ENCODE data around the gene TTC16.
A peak's percentile ranks its signal among the peaks of the same experiment; 100 is the strongest.
"Not testable (repeated sequence)": the region's sequence is repeated elsewhere in the genome, so short reads cannot be mapped to it uniquely, and the experiment has no call there.

TTC16 gene

GRCh38 chr9:127768698-127769097 lies 52.8 kb downstream of the TTC16 start:
- no peak for DNase-seq (ENCODE audit: low read depth in 2 of 2)

- no peak for DNase-seq (ENCODE audit: low read depth in 2 of 2)
Observed at GRCh38 chr9:127769101-127769500, 53.2 kb downstream of the TTC16 start.

GRCh38 chr9:127769929-127770582 lies 54.2 kb downstream of the TTC16 start:
- no peak for DNase-seq (ENCODE audit: low read depth in 2 of 2)

- no peak for DNase-seq (ENCODE audit: low read depth in 2 of 2)
Observed at GRCh38 chr9:127770583-127770904, 54.7 kb downstream of the TTC16 start.

GRCh38 chr9:127770905-127771569 lies 55.2 kb downstream of the TTC16 start:
- peak; percentile 96 to 97 for DNase-seq (ENCODE audit: low read depth in 2 of 2)

DNA sequence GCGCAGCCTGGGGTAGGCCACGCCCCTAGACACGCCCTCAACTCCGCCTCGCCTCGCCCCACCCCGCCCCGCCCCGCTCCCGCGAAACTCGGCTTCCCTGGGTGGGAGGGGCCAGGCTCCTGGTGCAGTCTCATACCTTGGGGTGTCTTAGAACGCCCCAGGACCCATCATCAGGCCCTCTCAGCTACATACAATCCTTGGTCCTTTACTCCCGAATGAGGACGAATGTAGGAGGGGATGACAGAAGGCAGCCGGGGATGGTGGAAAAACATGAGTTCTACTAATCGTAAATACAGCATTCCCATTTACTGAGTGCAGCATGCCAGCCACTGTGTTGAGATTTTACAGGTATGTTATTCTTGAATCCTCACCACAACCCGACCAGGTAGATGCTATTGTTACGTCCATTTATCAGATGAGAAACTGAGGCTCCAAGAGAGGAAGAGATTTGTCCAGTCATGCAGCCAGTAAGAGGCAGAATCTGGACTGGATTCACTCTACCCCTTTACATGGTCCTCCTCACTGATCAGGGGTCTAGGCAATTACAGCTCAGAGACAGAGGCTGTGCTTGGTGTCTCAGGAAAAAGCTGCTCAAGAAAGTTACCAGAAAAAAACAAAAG lies 55.8 kb downstream of the TTC16 start:
- DNase-seq (ENCODE audit: low read depth in 2 of 2) = no peak

- DNase-seq (ENCODE audit: low read depth in 2 of 2) = no peak
Observed at GRCh38 chr9:127772603-127773002, 56.7 kb downstream of the TTC16 start.

GRCh38 chr9:127773272-127773671 lies 57.4 kb downstream of the TTC16 start:
- no peak for DNase-seq (ENCODE audit: low read depth in 2 of 2)

- DNase-seq (ENCODE audit: low read depth in 2 of 2) = no peak
Observed at GRCh38 chr9:127773981-127774380, 58.1 kb downstream of the TTC16 start.

DNA sequence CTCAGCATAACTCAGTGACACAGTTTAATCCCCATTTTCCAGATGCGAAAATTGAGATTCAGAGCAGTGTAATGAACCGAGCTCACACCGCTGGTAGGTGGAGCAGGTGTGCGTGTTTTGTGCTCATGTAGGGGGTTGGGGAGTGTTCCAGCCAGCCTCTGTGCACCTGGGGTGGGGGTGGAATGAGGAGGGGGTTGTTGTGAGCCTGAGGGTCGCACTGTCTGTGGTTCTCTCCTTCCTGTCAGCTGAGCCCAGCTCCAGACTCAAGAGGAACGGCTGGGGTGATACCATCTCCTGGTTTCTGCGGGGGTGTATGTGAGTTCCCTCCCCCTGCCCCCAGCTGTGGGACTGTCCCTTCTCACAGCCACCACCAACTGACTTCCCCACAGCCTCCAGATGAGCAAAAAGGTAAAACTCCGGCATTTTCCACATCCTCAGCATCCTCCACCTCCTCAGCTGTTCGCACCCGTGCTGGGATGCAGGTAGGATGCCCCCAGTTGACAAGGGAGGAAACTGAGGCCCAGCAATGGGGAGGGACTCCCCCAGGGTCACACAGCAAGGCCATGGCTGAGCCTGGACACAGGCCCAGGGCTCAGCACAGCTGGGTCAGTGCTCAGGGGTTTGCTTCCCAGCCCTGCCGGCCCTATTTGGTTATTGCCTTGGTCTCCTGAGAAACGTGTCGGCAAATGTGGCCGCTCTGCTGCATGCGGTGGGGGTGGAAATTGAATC lies 60.5 kb downstream of the TTC16 start:
- peak in 1 of 2 donors; percentile 61 for DNase-seq (ENCODE audit: low read depth in 2 of 2)

- DNase-seq (ENCODE audit: low read depth in 2 of 2) = no peak
Observed at GRCh38 chr9:127776924-127777289, 61.0 kb downstream of the TTC16 start.

DNA sequence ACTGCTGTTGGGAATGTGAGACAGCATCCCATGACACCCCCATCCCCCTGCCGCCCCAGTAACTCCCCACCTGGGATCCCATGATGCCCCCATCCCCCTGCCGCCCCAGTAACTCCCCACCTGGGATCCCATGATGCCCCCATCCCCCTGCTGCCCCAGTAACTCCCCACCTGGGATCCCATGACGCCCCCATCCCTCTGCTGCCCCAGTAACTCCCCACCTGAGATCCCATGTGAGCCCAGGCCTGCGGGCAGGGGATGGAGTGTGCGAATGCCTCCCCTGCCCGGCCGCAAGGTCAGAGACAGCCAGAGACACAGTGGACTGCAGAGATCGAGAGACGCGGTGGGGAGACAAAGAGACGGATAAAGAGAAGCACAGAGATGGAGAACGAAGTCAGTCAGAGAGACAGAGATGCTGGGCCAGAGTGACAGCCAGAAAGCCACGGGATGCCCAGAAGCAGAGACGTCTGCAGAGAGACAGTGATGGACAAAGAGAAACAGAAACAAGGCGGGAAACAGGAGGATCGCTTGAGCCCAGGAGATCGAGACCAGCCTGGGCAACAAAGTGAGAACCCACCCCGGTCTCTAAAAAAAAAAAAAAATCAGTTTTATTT lies 61.6 kb downstream of the TTC16 start:
- no peak for DNase-seq (ENCODE audit: low read depth in 2 of 2)

- DNase-seq (ENCODE audit: low read depth in 2 of 2) = no peak
Observed at GRCh38 chr9:127778280-127779135, 62.6 kb downstream of the TTC16 start, which contains the start of gene SH2D3C. TSS of gene SH2D3C (minus strand) at chr9:127778666. CDS start at chr9:127778627, 39 bp downstream.

- peak; percentile 53 to 61 for DNase-seq (ENCODE audit: low read depth in 2 of 2)
Observed at GRCh38 chr9:127779136-127779981, 63.5 kb downstream of the TTC16 start.

DNA sequence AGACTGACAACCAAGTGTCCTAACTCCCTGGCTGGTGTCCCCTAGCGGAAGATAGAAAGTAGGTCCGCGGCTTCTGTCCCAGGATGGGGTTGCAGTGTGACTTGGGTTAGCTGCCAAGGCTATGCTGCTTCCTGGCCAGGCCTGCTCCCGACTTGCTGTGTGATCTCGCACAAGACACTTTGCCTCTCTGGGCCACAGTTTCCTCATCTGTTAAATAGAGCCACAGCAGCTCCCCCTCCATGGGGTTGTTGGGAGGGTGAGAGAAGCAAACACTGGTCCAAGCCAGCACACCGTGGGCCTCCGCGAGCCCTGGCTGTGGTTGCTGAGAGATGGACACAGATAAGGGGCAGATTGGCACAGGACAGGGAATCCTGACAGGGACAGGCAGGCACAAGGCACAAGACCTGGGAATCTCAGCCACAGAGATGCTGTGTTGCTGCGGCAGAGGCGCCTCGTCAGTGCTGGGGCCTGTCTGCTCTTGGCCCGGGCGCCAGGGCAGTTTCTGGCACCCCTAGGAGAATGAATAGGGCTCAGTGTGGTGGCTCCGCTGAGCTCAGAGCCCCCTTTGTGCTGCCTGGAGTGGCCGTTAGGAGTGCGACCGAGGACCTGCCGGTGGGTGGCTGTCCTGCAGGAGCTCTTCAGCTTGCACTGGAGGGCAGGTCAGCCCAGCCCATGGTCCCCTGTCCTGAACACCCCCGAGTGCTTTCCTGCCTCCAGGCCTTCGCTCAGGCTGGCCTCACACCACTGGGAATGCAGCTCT lies 64.4 kb downstream of the TTC16 start:
- DNase-seq (ENCODE audit: low read depth in 2 of 2) = no peak

- not testable (repeated sequence) for DNase-seq (ENCODE audit: low read depth in 2 of 2)
Observed at GRCh38 chr9:127780909-127781308, 65.0 kb downstream of the TTC16 start.
